ENCODE measurements around the gene TSPAN14.

TSPAN14 gene

GRCh38 chr10:80453842-80454512 lies at the start of gene TSPAN14:
TSPAN14 (plus strand) TSS chr10:80454310; CDS start chr10:80489234, 34,924 bp downstream.
- Mint-ChIP-seq H3K27me3 (ENCODE audit: low read depth) (no peaks in the 10 kb centered on the region), H3K36me3 (ENCODE audit: low read depth) (peaks cover 25% of the 10 kb centered on the region), H3K4me3 (peak within 1 kb of the TSS; percentile 95), H3K9me3 (no peaks in the 10 kb centered on the region), H3K27ac (peak within 1 kb of the TSS; percentile 88), H3K4me1 (ENCODE audit: low read depth) (peaks cover 35% of the 10 kb centered on the region)
- DNase-seq (ENCODE audit: low spot score): peak; percentile 80

GRCh38 chr10:80405035-80405434 lies 49.1 kb upstream of the TSPAN14 start:
- H3K4me1 Mint-ChIP-seq (ENCODE audit: low read depth): peaks cover 9% of the 10 kb centered on the region
- H3K4me3 Mint-ChIP-seq: no peak overlapping the region
- no peaks in the 10 kb centered on the region for H3K36me3 Mint-ChIP-seq (ENCODE audit: low read depth)

GRCh38 chr10:80405626-80406025 lies 48.5 kb upstream of the TSPAN14 start:
- Mint-ChIP-seq H3K27ac (no peak overlapping the region), H3K36me3 (ENCODE audit: low read depth) (no peaks in the 10 kb centered on the region), H3K4me3 (no peak overlapping the region), H3K27me3 (ENCODE audit: low read depth) (peaks cover 20% of the 10 kb centered on the region), H3K9me3 (no peaks in the 10 kb centered on the region), H3K4me1 (ENCODE audit: low read depth) (peaks cover 9% of the 10 kb centered on the region)
- no peak for DNase-seq (ENCODE audit: low spot score)

More at GRCh38 chr10:80405035-80405434, 49.1 kb upstream of the TSPAN14 start:
- Mint-ChIP-seq H3K9me3 (no peaks in the 10 kb centered on the region), H3K27ac (no peak overlapping the region), H3K27me3 (ENCODE audit: low read depth) (peaks cover 20% of the 10 kb centered on the region)
- DNase-seq (ENCODE audit: low spot score): no peak

GRCh38 chr10:80406204-80406603 lies 47.9 kb upstream of the TSPAN14 start:
- Mint-ChIP-seq H3K4me1 (ENCODE audit: low read depth) (peaks cover 9% of the 10 kb centered on the region), H3K27ac (no peak overlapping the region), H3K36me3 (ENCODE audit: low read depth) (no peaks in the 10 kb centered on the region), H3K27me3 (ENCODE audit: low read depth) (peaks cover 20% of the 10 kb centered on the region), H3K4me3 (no peak overlapping the region), H3K9me3 (no peaks in the 10 kb centered on the region)
- DNase-seq (ENCODE audit: low spot score): no peak

- H3K4me1 Mint-ChIP-seq (ENCODE audit: low read depth): peaks cover 9% of the 10 kb centered on the region
- H3K9me3 Mint-ChIP-seq: no peaks in the 10 kb centered on the region
- no peaks in the 10 kb centered on the region for H3K36me3 Mint-ChIP-seq (ENCODE audit: low read depth)
- DNase-seq (ENCODE audit: low spot score): peak; percentile 75
- peaks cover 20% of the 10 kb centered on the region for H3K27me3 Mint-ChIP-seq (ENCODE audit: low read depth)
- H3K27ac Mint-ChIP-seq: peak overlapping the region; percentile 74
- H3K4me3 Mint-ChIP-seq: peak overlapping the region; percentile 90
These were observed 46.3 kb upstream of the TSPAN14 start for GRCh38 chr10:80407812-80408241.

- peak; percentile 85 for DNase-seq (ENCODE audit: low spot score)
- Mint-ChIP-seq H3K27me3 (ENCODE audit: low read depth) (peaks cover 20% of the 10 kb centered on the region), H3K4me3 (peak within 1 kb of the TSS; percentile 90), H3K9me3 (no peaks in the 10 kb centered on the region), H3K36me3 (ENCODE audit: low read depth) (no peaks in the 10 kb centered on the region), H3K27ac (peak within 1 kb of the TSS; percentile 74), H3K4me1 (ENCODE audit: low read depth) (peaks cover 12% of the 10 kb centered on the region)
These were observed 45.6 kb upstream of the TSPAN14 start, which contains the start of gene PRXL2A for GRCh38 chr10:80408242-80409101. PRXL2A (plus strand) TSS chr10:80408551; CDS start chr10:80420468, 11,917 bp downstream.

- Mint-ChIP-seq H3K27ac (no peak overlapping the region), H3K4me1 (ENCODE audit: low read depth) (peaks cover 14% of the 10 kb centered on the region), H3K36me3 (ENCODE audit: low read depth) (no peaks in the 10 kb centered on the region), H3K4me3 (peak overlapping the region; percentile 90), H3K9me3 (no peaks in the 10 kb centered on the region), H3K27me3 (ENCODE audit: low read depth) (peaks cover 20% of the 10 kb centered on the region)
- DNase-seq (ENCODE audit: low spot score): no peak
These were observed 45.0 kb upstream of the TSPAN14 start for GRCh38 chr10:80409121-80409520.

GRCh38 chr10:80410122-80410521 lies 44.0 kb upstream of the TSPAN14 start:
- H3K4me1 Mint-ChIP-seq (ENCODE audit: low read depth): peaks cover 14% of the 10 kb centered on the region
- no peak overlapping the region for H3K27ac Mint-ChIP-seq
- no peaks in the 10 kb centered on the region for H3K9me3 Mint-ChIP-seq
- H3K36me3 Mint-ChIP-seq (ENCODE audit: low read depth): no peaks in the 10 kb centered on the region
- H3K27me3 Mint-ChIP-seq (ENCODE audit: low read depth): peaks cover 15% of the 10 kb centered on the region
- H3K4me3 Mint-ChIP-seq: peak overlapping the region; percentile 39
- DNase-seq (ENCODE audit: low spot score): no peak

- Mint-ChIP-seq H3K27ac (no peak overlapping the region), H3K4me3 (no peak overlapping the region), H3K9me3 (no peaks in the 10 kb centered on the region), H3K4me1 (ENCODE audit: low read depth) (peaks cover 14% of the 10 kb centered on the region), H3K36me3 (ENCODE audit: low read depth) (no peaks in the 10 kb centered on the region), H3K27me3 (ENCODE audit: low read depth) (peaks cover 10% of the 10 kb centered on the region)
- DNase-seq (ENCODE audit: low spot score): no peak
These were observed 43.4 kb upstream of the TSPAN14 start for GRCh38 chr10:80410578-80411145.

GRCh38 chr10:80411267-80411668 lies 42.8 kb upstream of the TSPAN14 start:
- Mint-ChIP-seq H3K4me3 (no peak overlapping the region), H3K9me3 (no peaks in the 10 kb centered on the region), H3K36me3 (ENCODE audit: low read depth) (no peaks in the 10 kb centered on the region), H3K4me1 (ENCODE audit: low read depth) (peaks cover 16% of the 10 kb centered on the region), H3K27ac (no peak overlapping the region), H3K27me3 (ENCODE audit: low read depth) (peaks cover 10% of the 10 kb centered on the region)
- DNase-seq (ENCODE audit: low spot score): no peak

GRCh38 chr10:80411681-80412220 lies 42.4 kb upstream of the TSPAN14 start:
- no peak for DNase-seq (ENCODE audit: low spot score)
- peaks cover 16% of the 10 kb centered on the region for H3K4me1 Mint-ChIP-seq (ENCODE audit: low read depth)
- H3K27ac Mint-ChIP-seq: no peak overlapping the region
- no peak overlapping the region for H3K4me3 Mint-ChIP-seq
- H3K36me3 Mint-ChIP-seq (ENCODE audit: low read depth): no peaks in the 10 kb centered on the region
- H3K9me3 Mint-ChIP-seq: no peaks in the 10 kb centered on the region
- peaks cover 7% of the 10 kb centered on the region for H3K27me3 Mint-ChIP-seq (ENCODE audit: low read depth)

- Mint-ChIP-seq H3K4me3 (no peak overlapping the region), H3K4me1 (ENCODE audit: low read depth) (peaks cover 16% of the 10 kb centered on the region), H3K9me3 (no peaks in the 10 kb centered on the region), H3K27ac (no peak overlapping the region), H3K36me3 (ENCODE audit: low read depth) (no peaks in the 10 kb centered on the region), H3K27me3 (ENCODE audit: low read depth) (peaks cover 3% of the 10 kb centered on the region)
- no peak for DNase-seq (ENCODE audit: low spot score)
These were observed 41.6 kb upstream of the TSPAN14 start for GRCh38 chr10:80412486-80412885.

GRCh38 chr10:80413271-80413996 lies 40.7 kb upstream of the TSPAN14 start:
- Mint-ChIP-seq H3K9me3 (no peaks in the 10 kb centered on the region), H3K27ac (no peak overlapping the region)

More at GRCh38 chr10:80413271-80413996, 40.7 kb upstream of the TSPAN14 start:
- Mint-ChIP-seq H3K27me3 (ENCODE audit: low read depth) (no peaks in the 10 kb centered on the region), H3K4me3 (no peak overlapping the region), H3K4me1 (ENCODE audit: low read depth) (peaks cover 10% of the 10 kb centered on the region), H3K36me3 (ENCODE audit: low read depth) (no peaks in the 10 kb centered on the region)
- no peak for DNase-seq (ENCODE audit: low spot score)

Data from T-helper 2 cell treated with Interferon-gamma antibody and Interleukin-4, amounts not matched to agents 5 μg/mL and 100 μg/mL, for 36 hours (primary cell).